Effector memory CD8-positive, alpha-beta T cell (primary cell): ENCODE results near the gene PCDHGB5.
"Not testable (repeated sequence)": the region's sequence is repeated elsewhere in the genome, so short reads cannot be mapped to it uniquely, and the experiment has no call there.

Experiments
- ATAC-seq: fragments of 150-1000 bp; cut with Tn5 transposase; replicated peaks from 2 replicates; pipeline ENCODE4 v1.10.0; 2021; ENCODE audit warnings: mild to moderate bottlenecking, moderate library complexity
- DNase-seq, 3 experiments: peaks; one replicate each; pipeline ENCODE4 v3.0.0; 2021
- H3K27ac Mint-ChIP-seq, 2 donors: one replicate each; pipeline ENCODE4 v1.8.0; 2022; ENCODE audit warnings: mild to moderate bottlenecking in 2 of 2, mixed read lengths in 2 of 2, moderate library complexity in 2 of 2
- H3K27me3 Mint-ChIP-seq, 2 donors: one replicate each; pipeline ENCODE4 v1.8.0; 2022; ENCODE audit warnings: mixed read lengths in 2 of 2
- H3K36me3 Mint-ChIP-seq: one replicate; pipeline ENCODE4 v1.8.0; 2022; ENCODE audit warnings: mild to moderate bottlenecking, moderate library complexity, mixed read lengths; ENCODE audit not compliant: insufficient read depth
- H3K4me1 Mint-ChIP-seq, 2 donors: one replicate each; pipeline ENCODE4 v1.8.0; 2022; ENCODE audit warnings: low read depth in 2 of 2, mixed read lengths in 2 of 2
- H3K4me3 Mint-ChIP-seq, 2 donors: one replicate each; pipeline ENCODE4 v1.8.0; 2022; ENCODE audit warnings: mild to moderate bottlenecking in 2 of 2, mixed read lengths in 2 of 2, moderate library complexity in 2 of 2
- H3K9me3 Mint-ChIP-seq, 2 donors: one replicate each; pipeline ENCODE4 v1.8.0; 2022; ENCODE audit warnings: mixed read lengths in 2 of 2

Gene PCDHGB5

GRCh38 chr5:141430332-141431113 is 32.8 kb downstream of the PCDHGB5 start, which contains the start of gene PCDHGA12:
TSS of gene PCDHGA12 (plus strand) at chr5:141430507. CDS start at chr5:141430760, 253 bp downstream.
- Mint-ChIP-seq H3K27me3 (peaks cover 60 to 86% of the 10 kb centered on the region in 2 donors), H3K9me3 (peaks cover 8 to 15% of the 10 kb centered on the region in 2 donors), H3K27ac (no peak within 1 kb of the TSS), H3K4me1 (peaks cover 8 to 9% of the 10 kb centered on the region in 2 donors), H3K4me3 (peak within 1 kb of the TSS; percentile 72 to 73), H3K36me3 (peaks cover 8% of the 10 kb centered on the region)
- DNase-seq: no peak
- peak; percentile 29 for ATAC-seq

- no peak for ATAC-seq
- H3K4me1 Mint-ChIP-seq: peaks cover 8 to 9% of the 10 kb centered on the region in 2 donors
- peak overlapping the region in 1 of 2 donors; percentile 72 for H3K4me3 Mint-ChIP-seq
- peaks cover 8 to 15% of the 10 kb centered on the region in 2 donors for H3K9me3 Mint-ChIP-seq
- DNase-seq: no peak
- H3K27ac Mint-ChIP-seq: no peak overlapping the region
- H3K36me3 Mint-ChIP-seq: peaks cover 8% of the 10 kb centered on the region
- H3K27me3 Mint-ChIP-seq: peaks cover 55 to 85% of the 10 kb centered on the region in 2 donors
Observed at GRCh38 chr5:141431286-141431685, 33.5 kb downstream of the PCDHGB5 start.

GRCh38 chr5:141432308-141432707 is 34.6 kb downstream of the PCDHGB5 start:
- not testable (repeated sequence) for DNase-seq, H3K4me1 Mint-ChIP-seq, H3K27ac Mint-ChIP-seq, H3K36me3 Mint-ChIP-seq, ATAC-seq
- Mint-ChIP-seq H3K4me3 (peak overlapping the region in 1 of 2 donors; percentile 15), H3K9me3 (peaks cover 8 to 15% of the 10 kb centered on the region in 2 donors), H3K27me3 (peaks cover 48 to 83% of the 10 kb centered on the region in 2 donors)

- DNase-seq, H3K27ac Mint-ChIP-seq, H3K36me3 Mint-ChIP-seq, H3K4me1 Mint-ChIP-seq, ATAC-seq: not testable (repeated sequence)
- Mint-ChIP-seq H3K9me3 (peaks cover 8 to 15% of the 10 kb centered on the region in 2 donors), H3K4me3 (peak overlapping the region in 1 of 2 donors; percentile 51), H3K27me3 (peaks cover 48 to 78% of the 10 kb centered on the region in 2 donors)
Observed at GRCh38 chr5:141432726-141433125, 35.0 kb downstream of the PCDHGB5 start.

- H3K9me3 Mint-ChIP-seq: peaks cover 4 to 15% of the 10 kb centered on the region in 2 donors
- peaks cover 39 to 67% of the 10 kb centered on the region in 2 donors for H3K27me3 Mint-ChIP-seq
- H3K4me1 Mint-ChIP-seq: peaks cover 8 to 9% of the 10 kb centered on the region in 2 donors
- H3K4me3 Mint-ChIP-seq: no peak overlapping the region
- no peak for ATAC-seq
- H3K27ac Mint-ChIP-seq: no peak overlapping the region
- DNase-seq: no peak
- peaks cover 8% of the 10 kb centered on the region for H3K36me3 Mint-ChIP-seq
Observed at GRCh38 chr5:141434006-141434405, 36.3 kb downstream of the PCDHGB5 start.

GRCh38 chr5:141437221-141437620 is 39.5 kb downstream of the PCDHGB5 start:
- Mint-ChIP-seq H3K4me1 (peaks cover 0 to 3% of the 10 kb centered on the region in 2 donors), H3K36me3 (no peaks in the 10 kb centered on the region)

GRCh38 chr5:141439411-141440141 is 41.8 kb downstream of the PCDHGB5 start:
- no peak for ATAC-seq
- no peak overlapping the region for H3K4me3 Mint-ChIP-seq
- H3K9me3 Mint-ChIP-seq: peaks cover 2 to 6% of the 10 kb centered on the region in 2 donors
- peaks cover 4 to 50% of the 10 kb centered on the region in 2 donors for H3K27me3 Mint-ChIP-seq
- H3K36me3 Mint-ChIP-seq: no peaks in the 10 kb centered on the region
- H3K4me1 Mint-ChIP-seq: no peaks in the 10 kb centered on the region
- no peak overlapping the region for H3K27ac Mint-ChIP-seq
- no peak for DNase-seq

More at GRCh38 chr5:141437221-141437620, 39.5 kb downstream of the PCDHGB5 start:
- DNase-seq (no peak), ATAC-seq (no peak)
- peaks cover 19 to 60% of the 10 kb centered on the region in 2 donors for H3K27me3 Mint-ChIP-seq
- peaks cover 2 to 9% of the 10 kb centered on the region in 2 donors for H3K9me3 Mint-ChIP-seq
- no peak overlapping the region for H3K4me3 Mint-ChIP-seq
- no peak overlapping the region for H3K27ac Mint-ChIP-seq

- no peak for DNase-seq
- peaks cover 2 to 6% of the 10 kb centered on the region in 2 donors for H3K9me3 Mint-ChIP-seq
Observed at GRCh38 chr5:141440341-141440740, 42.6 kb downstream of the PCDHGB5 start.

GRCh38 chr5:141441571-141442170 is 43.9 kb downstream of the PCDHGB5 start:
- Mint-ChIP-seq H3K27ac (no peak overlapping the region), H3K27me3 (peaks cover 14 to 51% of the 10 kb centered on the region in 2 donors), H3K4me3 (no peak overlapping the region), H3K4me1 (no peaks in the 10 kb centered on the region), H3K36me3 (no peaks in the 10 kb centered on the region), H3K9me3 (peaks cover 2 to 6% of the 10 kb centered on the region in 2 donors)
- ATAC-seq (no peak), DNase-seq (no peak)

More at GRCh38 chr5:141440341-141440740, 42.6 kb downstream of the PCDHGB5 start:
- Mint-ChIP-seq H3K4me3 (no peak overlapping the region), H3K36me3 (no peaks in the 10 kb centered on the region), H3K27me3 (peaks cover 7 to 55% of the 10 kb centered on the region in 2 donors), H3K4me1 (no peaks in the 10 kb centered on the region), H3K27ac (no peak overlapping the region)
- no peak for ATAC-seq
